Activated T-cell treated with anti-CD3 and anti-CD28 coated beads for 48 hours (primary cell): ENCODE results near the gene PIGN.

Source experiments
- DNase-seq: peaks from one replicate; pipeline ENCODE4 v3.0.0-alpha.2; 2020; ENCODE audit warnings: low read depth

Gene PIGN

DNA sequence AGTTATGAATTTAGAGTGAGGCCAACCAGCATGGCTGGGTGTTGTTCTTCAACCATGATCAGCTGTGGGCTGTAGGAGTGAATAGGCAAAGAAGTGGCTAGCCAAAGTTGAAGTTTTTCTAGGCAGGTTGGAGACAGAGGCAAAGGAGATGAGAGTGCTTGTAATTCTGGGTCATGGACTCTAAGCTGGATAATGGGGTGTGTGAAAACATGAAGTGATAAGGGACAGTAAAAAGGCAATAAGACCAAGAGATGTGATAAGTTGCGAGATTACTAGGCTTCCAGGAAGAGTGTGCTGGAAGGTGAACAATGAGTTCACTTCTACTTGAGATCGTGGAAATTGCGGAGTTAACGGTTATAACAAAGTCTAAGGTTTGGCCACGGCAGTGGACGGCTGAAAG is 175.4 kb downstream of the PIGN start:
- DNase-seq, result no peak

DNA sequence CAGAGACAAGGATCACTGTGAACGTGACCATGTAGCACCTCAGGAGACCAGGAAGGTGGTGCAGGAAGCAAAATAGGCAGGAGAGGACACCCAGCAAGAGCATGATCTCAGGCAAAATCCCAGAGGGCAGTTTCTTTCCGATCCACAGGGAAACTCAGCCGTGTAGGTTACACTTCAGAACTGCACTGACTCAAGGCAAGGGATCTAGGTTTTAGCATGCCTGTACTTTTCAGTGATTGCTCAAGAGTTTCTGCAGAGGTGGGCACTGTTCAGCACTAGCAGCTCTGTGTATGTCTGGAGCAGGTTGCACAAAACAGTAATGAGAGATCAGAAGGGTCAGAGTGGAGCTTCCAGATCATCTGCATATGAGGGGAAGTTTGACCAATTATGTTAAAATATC is 177.3 kb downstream of the PIGN start:
- DNase-seq, result no peak

DNA sequence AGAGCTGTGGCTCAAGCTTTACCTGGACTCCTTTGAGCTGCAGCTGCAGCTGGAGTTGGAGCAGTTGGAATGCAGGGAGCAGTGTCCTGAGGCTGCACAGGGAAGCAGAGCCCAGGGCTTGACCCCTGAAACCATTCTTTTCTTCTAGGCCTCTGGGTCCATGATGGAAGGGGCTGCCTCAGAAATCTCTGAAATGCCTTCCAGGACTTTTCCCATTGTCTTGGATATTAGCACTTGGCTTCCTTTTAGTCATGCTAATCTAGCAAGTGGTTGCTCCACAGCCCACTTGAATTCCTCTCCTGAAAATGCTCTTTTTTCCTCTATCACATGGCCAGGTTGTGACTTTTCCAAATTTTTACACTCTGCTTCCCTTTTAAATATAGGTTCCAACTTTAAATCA is 185.5 kb downstream of the PIGN start:
- DNase-seq, result no peak

DNA sequence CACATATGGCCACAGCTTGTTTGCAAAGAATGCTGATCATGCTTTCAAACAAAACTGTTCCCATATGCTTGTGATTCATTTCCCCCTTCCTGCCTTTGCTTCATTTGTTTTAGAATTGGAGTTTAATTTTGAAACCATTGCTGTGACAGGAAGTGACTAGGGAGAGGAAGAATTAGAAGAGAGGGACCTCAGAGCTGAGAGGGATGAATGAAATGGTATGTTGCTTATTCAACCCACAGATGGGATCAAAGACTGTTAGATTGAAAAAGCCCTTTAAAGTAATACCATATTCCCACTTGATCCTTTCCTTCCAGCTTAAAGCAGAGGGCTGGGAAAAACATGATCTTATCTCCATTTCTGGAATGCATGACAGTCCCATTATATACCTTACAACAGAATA is 187.9 kb downstream of the PIGN start:
- DNase-seq, result no peak

DNA sequence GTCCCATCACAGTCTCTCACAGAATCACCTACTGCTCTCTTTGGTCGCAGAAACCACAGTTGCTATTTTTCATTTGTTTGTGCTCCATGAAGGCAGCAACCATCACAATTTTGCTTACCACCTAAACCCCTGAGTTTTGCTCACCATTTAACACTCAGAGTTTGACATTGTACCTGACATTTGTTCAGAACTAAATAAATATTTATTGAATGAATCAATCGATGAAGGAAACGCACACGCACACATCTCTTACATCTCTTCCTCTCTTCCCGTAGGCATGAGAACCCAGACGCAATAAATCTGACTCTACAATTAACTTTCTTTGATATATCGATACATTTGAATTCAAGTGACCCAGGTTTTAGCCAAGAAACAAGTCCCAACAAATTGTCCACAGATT is 188.5 kb downstream of the PIGN start:
- no peak for DNase-seq

DNA sequence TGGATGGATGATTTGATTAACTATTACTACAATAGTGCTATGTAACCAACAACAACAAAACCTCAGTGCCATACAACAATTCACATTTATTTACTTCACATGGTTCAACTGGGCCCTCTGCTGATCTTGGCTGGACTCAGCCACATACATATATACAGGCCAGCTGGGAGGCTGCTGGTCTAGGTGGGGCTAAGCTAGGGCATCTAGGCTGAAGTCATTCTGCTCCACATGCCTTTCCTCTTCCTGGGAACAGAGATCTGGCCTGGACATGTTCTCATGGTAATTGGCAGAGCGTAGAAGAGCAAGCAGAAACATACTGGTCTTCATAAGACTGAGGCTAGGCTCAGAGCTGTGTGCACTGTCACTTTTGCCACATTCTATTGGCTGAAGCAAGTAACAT is 191.2 kb downstream of the PIGN start:
- no peak for DNase-seq

DNA sequence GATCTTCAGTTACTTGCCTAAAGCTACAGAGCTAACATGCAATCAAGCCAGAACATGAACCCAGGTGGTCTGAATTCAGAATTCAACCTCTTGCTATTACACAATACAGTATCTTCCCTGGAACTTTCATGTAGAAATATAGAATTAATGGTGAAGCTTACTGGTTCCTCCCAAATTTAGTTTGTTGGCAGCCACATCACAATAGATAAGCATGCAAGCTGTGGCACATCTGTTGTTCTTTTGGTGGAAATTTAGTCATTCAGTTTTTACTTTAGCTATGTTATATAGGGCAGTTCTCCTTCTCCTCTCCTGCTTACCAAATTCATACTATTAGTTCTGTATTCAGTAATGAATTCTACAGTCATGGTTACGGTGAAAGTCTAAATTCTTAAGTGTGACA is 193.0 kb downstream of the PIGN start:
- no peak for DNase-seq

DNA sequence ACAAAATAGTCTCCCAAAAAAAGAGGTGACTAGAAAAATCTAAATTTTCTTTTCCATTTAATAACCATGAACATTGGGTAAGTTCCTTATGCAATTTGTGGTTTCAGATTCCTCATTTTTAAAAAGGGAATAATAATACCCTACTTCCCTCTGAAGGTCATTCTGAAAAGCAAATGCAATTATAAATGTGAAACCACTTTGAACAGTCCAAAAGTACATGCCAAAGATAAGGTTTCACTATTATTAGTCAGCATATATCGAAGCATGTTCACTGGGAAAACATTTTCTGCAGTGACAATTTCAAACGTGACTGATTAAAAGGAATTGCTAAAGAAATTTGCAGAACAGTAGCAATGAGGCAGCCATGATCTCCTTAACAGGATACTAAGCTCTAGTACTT is 193.9 kb downstream of the PIGN start:
- DNase-seq, result no peak

DNA sequence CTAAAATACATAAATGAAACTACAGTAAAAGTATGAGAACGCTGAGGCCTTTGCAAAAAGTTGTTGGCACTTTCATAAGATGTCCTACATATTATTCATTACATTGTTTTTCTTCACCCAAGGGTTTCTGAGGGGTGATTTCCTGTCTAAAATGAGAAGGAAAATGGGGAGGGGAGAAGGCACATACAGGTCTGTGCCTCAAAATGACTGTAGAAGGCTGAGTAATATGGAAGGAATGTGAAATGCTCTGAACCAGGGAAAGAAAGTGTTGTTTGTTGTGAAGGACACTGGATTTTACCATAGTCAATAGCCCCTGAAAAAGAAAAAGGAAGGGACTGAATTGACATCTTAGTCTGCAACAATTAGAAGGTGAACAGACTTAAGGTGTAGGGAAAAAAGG is 194.6 kb downstream of the PIGN start:
- DNase-seq, result no peak

DNA sequence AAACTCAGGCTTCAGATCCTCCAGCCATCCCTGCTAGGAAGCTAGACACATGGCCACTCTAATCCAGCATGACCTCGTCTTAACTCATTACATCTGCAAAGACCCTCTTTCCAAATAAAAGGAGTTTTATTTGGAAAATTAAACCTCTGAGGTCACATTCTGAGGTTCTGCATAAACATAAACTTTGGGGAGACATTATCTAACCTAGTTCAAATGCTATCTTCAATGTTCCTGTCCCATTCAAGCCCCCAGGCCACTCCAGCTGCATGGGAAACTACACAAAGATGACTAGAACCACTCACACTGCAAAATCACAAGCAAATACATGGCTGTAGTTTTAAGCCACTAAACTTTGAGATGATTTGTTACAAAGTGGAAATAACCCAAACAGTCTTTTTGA is 195.0 kb downstream of the PIGN start:
- DNase-seq, result no peak

DNA sequence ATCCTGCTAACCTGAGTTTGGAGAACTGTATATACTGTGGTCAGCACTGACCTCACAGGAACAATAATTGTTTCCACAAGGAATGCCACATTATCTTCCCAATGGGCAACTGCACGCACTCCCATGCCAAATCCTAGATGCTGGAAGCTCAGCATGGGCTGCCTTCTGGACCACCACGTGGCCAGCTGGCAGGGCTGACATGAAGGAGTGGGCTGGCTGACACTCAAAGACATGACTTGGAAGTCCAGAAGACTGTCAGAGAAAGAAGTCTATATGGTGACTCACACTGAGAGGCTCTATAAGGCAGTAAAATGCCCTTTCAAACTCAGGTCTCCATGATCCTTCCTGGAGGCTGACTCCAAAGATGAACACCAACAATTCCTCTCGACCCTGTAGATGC is 195.7 kb downstream of the PIGN start:
- DNase-seq, result no peak
